ENCODE results near the gene TAF3. TPM values are rescaled to one million over a fixed set of nuclear protein-coding genes. Genes with fewer than 3 reads are reported as not detected.

The TAF3 gene
- polyA plus RNA-seq, 1 of the 3 experiments (the other 2 are of a cell fraction), result 2.4 TPM

DNA sequence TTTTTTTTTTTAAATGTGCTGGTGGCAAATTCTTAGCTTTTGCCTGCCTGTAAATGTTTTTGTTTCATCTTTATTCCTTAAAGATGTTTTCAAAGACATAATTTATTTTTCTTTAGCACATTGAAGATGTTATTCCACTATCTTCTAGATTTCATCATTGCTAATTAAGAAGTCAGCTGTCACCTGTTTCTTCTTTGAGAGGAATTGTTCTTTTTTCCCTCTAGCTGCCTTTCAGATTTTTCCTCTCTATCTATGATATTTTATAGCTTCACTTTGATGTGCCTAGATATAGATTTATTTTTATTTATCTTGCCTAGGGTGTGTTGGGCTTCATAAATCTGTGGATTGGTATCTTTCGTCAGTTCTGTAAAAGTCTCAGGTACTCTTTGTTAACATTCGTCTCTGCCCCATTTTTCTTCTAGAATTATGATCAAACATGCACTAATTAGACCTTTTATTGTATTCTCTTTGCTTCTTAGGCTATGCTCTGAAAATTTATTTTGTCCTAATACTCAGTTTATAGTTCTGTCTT, 186.2 kb downstream of the TAF3 start:
- Histone ChIP-seq H3K4me2 (no peak overlapping the region), H3K9me2 (no peaks in the 10 kb centered on the region), H3K4me1 (ENCODE audit: control insufficient read depth in 1 of 2, insufficient read depth in 2 of 2, low read depth in 1 of 2, low read length in 1 of 2) (no peaks in the 10 kb centered on the region), H3K27me3 (ENCODE audit: insufficient read depth) (no peaks in the 10 kb centered on the region), H4K20me1 (ENCODE audit: insufficient read depth) (no peaks in the 10 kb centered on the region), H3K9me3 (peaks cover 16% of the 10 kb centered on the region; the same call in 1 of the 2 replicates), H3K4me3 (ENCODE audit: low read depth in 2 of 2, low read length in 1 of 2) (no peak overlapping the region), H3K27ac (ENCODE audit: low read depth in 2 of 2, low read length in 1 of 2) (no peak overlapping the region), H3K9ac (no peak overlapping the region), H2AFZ (ENCODE audit: low read depth) (no peak overlapping the region), H3K79me2 (ENCODE audit: insufficient read depth) (no peaks in the 10 kb centered on the region), H3K36me3 (replicated peaks in 1 of 2; ENCODE audit: control insufficient read depth in 1 of 2, insufficient read depth in 2 of 2, low read length in 1 of 2) (no peaks in the 10 kb centered on the region), H3F3A (replicated peaks; ENCODE audit: insufficient read depth) (no peaks in the 10 kb centered on the region)
- WGBS (ENCODE audit: low lambda C conversion rate), result 50% methylated on average over 2 of the region's 2 CpGs
- no peak for TF ChIP-seq CHD2 (IDR thresholded peaks at IDR 0.05; ENCODE audit: low read length, partially characterized antibody)
- no peak for TF ChIP-seq RFX5 (IDR thresholded peaks at IDR 0.05; ENCODE audit: low read length)
- TF ChIP-seq MEF2A (IDR thresholded peaks at IDR 0.05; ENCODE audit: borderline replicate concordance, low read depth), result no peak
- no peak for TF ChIP-seq RAD21 (IDR thresholded peaks at IDR 0.05; ENCODE audit: low read length)
- no peak for TF ChIP-seq EP300 (IDR thresholded peaks at IDR 0.05; ENCODE audit: borderline replicate concordance in 1 of 2, low read depth in 1 of 2, low read length in 1 of 2)
- TF ChIP-seq RCOR1 (IDR thresholded peaks at IDR 0.05; ENCODE audit: low read length), result no peak
- no peak for TF ChIP-seq ELF1 (IDR thresholded peaks at IDR 0.05)
- TF ChIP-seq, protein P1, sequence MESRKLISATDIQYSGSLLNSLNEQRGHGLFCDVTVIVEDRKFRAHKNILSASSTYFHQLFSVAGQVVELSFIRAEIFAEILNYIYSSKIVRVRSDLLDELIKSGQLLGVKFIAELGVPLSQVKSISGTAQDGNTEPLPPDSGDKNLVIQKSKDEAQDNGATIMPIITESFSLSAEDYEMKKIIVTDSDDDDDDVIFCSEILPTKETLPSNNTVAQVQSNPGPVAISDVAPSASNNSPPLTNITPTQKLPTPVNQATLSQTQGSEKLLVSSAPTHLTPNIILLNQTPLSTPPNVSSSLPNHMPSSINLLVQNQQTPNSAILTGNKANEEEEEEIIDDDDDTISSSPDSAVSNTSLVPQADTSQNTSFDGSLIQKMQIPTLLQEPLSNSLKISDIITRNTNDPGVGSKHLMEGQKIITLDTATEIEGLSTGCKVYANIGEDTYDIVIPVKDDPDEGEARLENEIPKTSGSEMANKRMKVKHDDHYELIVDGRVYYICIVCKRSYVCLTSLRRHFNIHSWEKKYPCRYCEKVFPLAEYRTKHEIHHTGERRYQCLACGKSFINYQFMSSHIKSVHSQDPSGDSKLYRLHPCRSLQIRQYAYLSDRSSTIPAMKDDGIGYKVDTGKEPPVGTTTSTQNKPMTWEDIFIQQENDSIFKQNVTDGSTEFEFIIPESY (IDR thresholded peaks at IDR 0.05; ENCODE audit: borderline replicate concordance, low read depth), result no peak
- TF ChIP-seq, protein P2, sequence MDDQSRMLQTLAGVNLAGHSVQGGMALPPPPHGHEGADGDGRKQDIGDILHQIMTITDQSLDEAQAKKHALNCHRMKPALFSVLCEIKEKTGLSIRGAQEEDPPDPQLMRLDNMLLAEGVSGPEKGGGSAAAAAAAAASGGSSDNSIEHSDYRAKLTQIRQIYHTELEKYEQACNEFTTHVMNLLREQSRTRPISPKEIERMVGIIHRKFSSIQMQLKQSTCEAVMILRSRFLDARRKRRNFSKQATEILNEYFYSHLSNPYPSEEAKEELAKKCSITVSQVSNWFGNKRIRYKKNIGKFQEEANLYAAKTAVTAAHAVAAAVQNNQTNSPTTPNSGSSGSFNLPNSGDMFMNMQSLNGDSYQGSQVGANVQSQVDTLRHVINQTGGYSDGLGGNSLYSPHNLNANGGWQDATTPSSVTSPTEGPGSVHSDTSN (IDR thresholded peaks at IDR 0.05), result no peak
- TF ChIP-seq SIN3A (IDR thresholded peaks at IDR 0.05; ENCODE audit: borderline replicate concordance, low read depth, low read length), result no peak
- TF ChIP-seq YY1 (IDR thresholded peaks at IDR 0.05; ENCODE audit: low read depth), result no peak
- TF ChIP-seq FOXJ3 (CRISPR knock-in tag; IDR thresholded peaks at IDR 0.05), result no peak
- TF ChIP-seq TCF12 (IDR thresholded peaks at IDR 0.05), result no peak
- no peak for TF ChIP-seq TAF1 (IDR thresholded peaks at IDR 0.05; ENCODE audit: borderline replicate concordance, low read depth, low read length)
- TF ChIP-seq, protein P3, sequence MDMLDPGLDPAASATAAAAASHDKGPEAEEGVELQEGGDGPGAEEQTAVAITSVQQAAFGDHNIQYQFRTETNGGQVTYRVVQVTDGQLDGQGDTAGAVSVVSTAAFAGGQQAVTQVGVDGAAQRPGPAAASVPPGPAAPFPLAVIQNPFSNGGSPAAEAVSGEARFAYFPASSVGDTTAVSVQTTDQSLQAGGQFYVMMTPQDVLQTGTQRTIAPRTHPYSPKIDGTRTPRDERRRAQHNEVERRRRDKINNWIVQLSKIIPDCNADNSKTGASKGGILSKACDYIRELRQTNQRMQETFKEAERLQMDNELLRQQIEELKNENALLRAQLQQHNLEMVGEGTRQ (IDR thresholded peaks at IDR 0.05; ENCODE audit: borderline replicate concordance, low read depth, low read length), result no peak
- TF ChIP-seq MXI1 (IDR thresholded peaks at IDR 0.05; ENCODE audit: low read depth, low read length), result no peak
- no peak for TF ChIP-seq RXRA (IDR thresholded peaks at IDR 0.05; ENCODE audit: borderline replicate concordance, low read depth)
- TF ChIP-seq SMC3 (IDR thresholded peaks at IDR 0.05; ENCODE audit: low read depth, low read length), result no peak
- no peak for TF ChIP-seq GABPA (IDR thresholded peaks at IDR 0.05; ENCODE audit: low read depth)
- no peak for TF ChIP-seq FOXM1 (IDR thresholded peaks at IDR 0.05; ENCODE audit: low read depth)
- no peak for DNase-seq
- ChIA-PET CTCF (interaction anchor here (0.7 kb wide), 1 partner anchor 11 kb away, joined by 3 read pairs; no protein-coding TSS in a partner anchor), POLR2A (no interaction called here)
